Ovary (tissue), 9 donors: ENCODE results near the gene ETNK2. TPM values are rescaled to one million over a fixed set of nuclear protein-coding genes. Genes with fewer than 3 reads are reported as not detected.
"Not testable (repeated sequence)": the region's sequence is repeated elsewhere in the genome, so short reads cannot be mapped to it uniquely, and the experiment has no call there.

Source experiments
- DNase-seq, 5 donors: peaks; one replicate each; pipeline ENCODE4 v3.0.0-alpha.2; 2019 to 2020
- H3K27ac ChIP-seq, 2 donors: fragments of 200-600 bp; one replicate each; pipeline versions ENCODE4 v1.5.1 to v1.8.0; 2019 to 2022
- H3K27me3 ChIP-seq: fragments of 200-600 bp; one replicate; pipeline ENCODE4 v1.8.0; 2022
- H3K36me3 ChIP-seq: fragments of 200-600 bp; sonication (generic); one replicate; pipeline ENCODE4 v1.5.1; 2019
- H3K4me1 ChIP-seq: one replicate; pipeline ENCODE4 v1.8.1; 2013; ENCODE audit warnings: mild to moderate bottlenecking, moderate library complexity; ENCODE audit not compliant: insufficient read depth
- H3K4me3 ChIP-seq: fragments of 200-600 bp; sonication (generic); one replicate; pipeline ENCODE4 v1.5.1; 2017
- H3K9me3 ChIP-seq, 2 donors: fragments of 200-600 bp in 1 of 2; sonication (generic) in 1 of 2; one replicate each; pipeline versions ENCODE4 v1.5.1 to v1.8.1; 2013 to 2019; ENCODE audit warnings: mild to moderate bottlenecking in 1 of 2, moderate library complexity in 1 of 2
- CTCF ChIP-seq, 3 donors: fragments of 450-650 bp in 2 of 3; fragments of 200-600 bp in 1 of 3; IDR thresholded peaks; one replicate each; pipeline versions ENCODE4 v1.5.1 to v1.8.0; 2016 to 2022; ENCODE audit warnings: antibody characterized with exemption in 3 of 3, mild to moderate bottlenecking in 1 of 3
- EP300 ChIP-seq: sonication (generic); formaldehyde crosslinking; IDR thresholded peaks from one replicate; pipeline ENCODE4 v1.6.1; 2017; ENCODE audit warnings: antibody characterized with exemption
- POLR2A ChIP-seq: fragments of 450-650 bp; IDR thresholded peaks from one replicate; pipeline ENCODE4 v1.6.1; 2017; ENCODE audit warnings: antibody characterized with exemption, mild to moderate bottlenecking, moderate library complexity
- WGBS, 3 donors: extraction: QIAGEN DNeasy Blood & Tissue Kit in 1 of 3; methylation state at CpG; one replicate each; pipeline versions ENCODE4 v1.1.5 to v1.1.7; 2013 to 2017; 5-methylcytosine and 5-hydroxymethylcytosine counted together
- intact Hi-C, 4 donors: fragments of 100-400 bp; cut with DNase I; formaldehyde crosslinking; loops; one replicate each; pipeline versions ENCODE4 v1.11.0 to v1.15.1; 2022 to 2023
- polyA plus RNA-seq, 2 donors: library from polyadenylated mRNA; stranded (reverse); fragments of 200-250 nt in 1 of 2; fragments of 350-450 nt in 1 of 2; fragmentation: Illumina TruSeq in 1 of 2; extraction: RNeasy Lipid Tissue Mini Kit (QIAGEN cat#74804) in 1 of 2; gene quantifications; one replicate each; pipeline ENCODE4 v1.2.3, GENCODE V29; 2013 to 2014
- total RNA-seq, 7 donors: library from RNA; depleted of rRNA in 2 of 7; stranded (reverse); fragments of >200 nt in 2 of 7; fragmentation: NEBNext Ultra II Directional in 3 of 7; extraction: Animal tissue kit (Norgen Biotek cat#: 25700) in 3 of 7; gene quantifications; one replicate each; pipeline versions ENCODE4 v1.1.0 to v1.2.4, GENCODE V29; 2016 to 2023
- donor health status: DM: no; HTN: no; CAD: no; lungs with moderate emphysema.
- donor health status: DM: no; HTN: no; CAD: no.
- donor health status: Bipolar disorder and iron deficiency.
- donor health status: DM: yes; HTN: yes; CAD: no.
- donor health status: DM: no; HTN: no; CAD: no.
- donor health status: DM: yes; HTN: yes; CAD: no.

The ETNK2 gene
- total and polyA plus RNA-seq, 9 donors, result 16.3 to 60.9 (median 40.3) TPM

GRCh38 chr1:204102029-204102611, 49.7 kb downstream of the ETNK2 start:
- Histone ChIP-seq H3K4me1 (peaks cover 5% of the 10 kb centered on the region), H3K27me3 (no peaks in the 10 kb centered on the region), H3K27ac (no peak overlapping the region), H3K4me3 (no peak overlapping the region), H3K9me3 (no peaks in the 10 kb centered on the region), H3K36me3 (no peaks in the 10 kb centered on the region)
- intact Hi-C loops, result no loop called here
- DNase-seq, result no peak
- 72 to 75% (median 74%) methylated on average over 13 of the region's 13 CpGs for WGBS, 3 donors
- TF ChIP-seq EP300 (no peak), POLR2A (no peak), CTCF (IDR thresholded peaks at IDR 0.05) (no peak)

- H3K36me3 ChIP-seq, H3K9me3 ChIP-seq, H3K4me3 ChIP-seq, DNase-seq, H3K4me1 ChIP-seq, H3K27me3 ChIP-seq, H3K27ac ChIP-seq: not testable (repeated sequence)
- WGBS, 3 donors, result 79 to 84% (median 83%) methylated on average over 2 of the region's 2 CpGs
- intact Hi-C loops, result loop anchor here in 1 of 4 donors (2.0 kb wide), 1 partner anchor 67 kb away; no protein-coding TSS in a partner anchor
Measured at GRCh38 chr1:204099754-204100153, 52.1 kb downstream of the ETNK2 start.

GRCh38 chr1:204098683-204099082, 53.2 kb downstream of the ETNK2 start:
- H3K9me3 ChIP-seq, result no peaks in the 10 kb centered on the region
- no peak for DNase-seq
- peaks cover 5% of the 10 kb centered on the region for H3K4me1 ChIP-seq
- intact Hi-C loops, result loop anchor here in 1 of 4 donors (2.0 kb wide), 1 partner anchor 66 kb away; no protein-coding TSS in a partner anchor
- H3K27ac ChIP-seq, result no peak overlapping the region
- H3K4me3 ChIP-seq, result no peak overlapping the region
- WGBS, 3 donors, result 93 to 97% (median 96%) methylated on average over 4 of the region's 4 CpGs
- H3K36me3 ChIP-seq, result no peaks in the 10 kb centered on the region
- no peaks in the 10 kb centered on the region for H3K27me3 ChIP-seq
- TF ChIP-seq CTCF (IDR thresholded peaks at IDR 0.05), result no peak

GRCh38 chr1:204096931-204097330, 54.9 kb downstream of the ETNK2 start:
- intact Hi-C loops, result no loop called here

More at GRCh38 chr1:204096931-204097330, 54.9 kb downstream of the ETNK2 start:
- 77 to 80% (median 79%) methylated on average over 3 of the region's 3 CpGs for WGBS, 3 donors
- Histone ChIP-seq H3K4me1 (no peaks in the 10 kb centered on the region), H3K4me3 (no peak overlapping the region), H3K27ac (no peak overlapping the region), H3K27me3 (no peaks in the 10 kb centered on the region), H3K36me3 (no peaks in the 10 kb centered on the region), H3K9me3 (no peaks in the 10 kb centered on the region)
- TF ChIP-seq EP300 (no peak), CTCF (IDR thresholded peaks at IDR 0.05) (no peak), POLR2A (no peak)
- no peak for DNase-seq
